PC-9 (cell line): Measurements from ENCODE around the gene GK.

Source experiments
- EZH2 ChIP-seq: fragments of 200-600 bp; sonication (generic); IDR thresholded peaks from 2 replicates; pipeline ENCODE4 v1.8.0; 2017; ENCODE audit warnings: antibody characterized with exemption, low read depth
- TF ChIP-seq, protein P1 (sequence below): fragments of 200-600 bp; sonication (generic); conservative IDR thresholded peaks from 2 replicates; pipeline ENCODE4 v1.6.1; 2017; ENCODE audit warnings: mixed run types, antibody characterized with exemption, mild to moderate bottlenecking, moderate library complexity

- TF ChIP-seq, protein P1, sequence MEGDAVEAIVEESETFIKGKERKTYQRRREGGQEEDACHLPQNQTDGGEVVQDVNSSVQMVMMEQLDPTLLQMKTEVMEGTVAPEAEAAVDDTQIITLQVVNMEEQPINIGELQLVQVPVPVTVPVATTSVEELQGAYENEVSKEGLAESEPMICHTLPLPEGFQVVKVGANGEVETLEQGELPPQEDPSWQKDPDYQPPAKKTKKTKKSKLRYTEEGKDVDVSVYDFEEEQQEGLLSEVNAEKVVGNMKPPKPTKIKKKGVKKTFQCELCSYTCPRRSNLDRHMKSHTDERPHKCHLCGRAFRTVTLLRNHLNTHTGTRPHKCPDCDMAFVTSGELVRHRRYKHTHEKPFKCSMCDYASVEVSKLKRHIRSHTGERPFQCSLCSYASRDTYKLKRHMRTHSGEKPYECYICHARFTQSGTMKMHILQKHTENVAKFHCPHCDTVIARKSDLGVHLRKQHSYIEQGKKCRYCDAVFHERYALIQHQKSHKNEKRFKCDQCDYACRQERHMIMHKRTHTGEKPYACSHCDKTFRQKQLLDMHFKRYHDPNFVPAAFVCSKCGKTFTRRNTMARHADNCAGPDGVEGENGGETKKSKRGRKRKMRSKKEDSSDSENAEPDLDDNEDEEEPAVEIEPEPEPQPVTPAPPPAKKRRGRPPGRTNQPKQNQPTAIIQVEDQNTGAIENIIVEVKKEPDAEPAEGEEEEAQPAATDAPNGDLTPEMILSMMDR, result no peak
- TF ChIP-seq EZH2, result no peak
These were observed 40.9 kb downstream of the GK start for GRCh38 chrX:30693999-30694650.
